OCI-LY7 (cell line): ENCODE data around the gene FOXRED1. TPM values are rescaled to one million over a fixed set of nuclear protein-coding genes. Genes with fewer than 3 reads are reported as not detected.

ENCODE experiments used
- BruUV-seq: library from RNA; stranded (reverse); fragments of 400-500 nt; replicated peaks from 2 replicates; lab custom pipeline; 2021; lab: Mats Ljungman, UMichigan
- CTCF ChIA-PET: fragments of 300-600 bp; sonication (Branson Sonifier 250); formaldehyde crosslinking; loops from one replicate; lab custom pipeline; 2022; ENCODE audit warnings: antibody characterized with exemption; ENCODE audit not compliant: unreplicated experiment; lab: Charles Lee
- POLR2A ChIA-PET: fragments of 300-600 bp; sonication (Branson Sonifier 250); formaldehyde crosslinking; loops from one replicate; lab custom pipeline; 2022; ENCODE audit warnings: antibody characterized with exemption; lab: Charles Lee
- DNase-seq: peaks from one replicate; pipeline ENCODE4 v3.0.0-alpha.2; 2015; ENCODE audit warnings: low spot score
- H2AFZ ChIP-seq: fragments of 200-600 bp; sonication (generic), shearing (Covaris generic); 2 replicates; pipeline ENCODE4 v1.6.1; 2014; ENCODE audit warnings: mild to moderate bottlenecking, antibody characterized with exemption, low read length, moderate library complexity
- H3K27ac ChIP-seq: fragments of 200-600 bp; sonication (generic); 2 replicates; pipeline ENCODE4 v1.5.1; 2014; ENCODE audit warnings: mixed run types, low read depth, mild to moderate bottlenecking, moderate library complexity, low read length, inconsistent platforms; ENCODE audit not compliant: poor library complexity, severe bottlenecking
- H3K36me3 ChIP-seq: fragments of 200-600 bp; sonication (generic); 2 replicates; pipeline ENCODE4 v1.6.1; 2014; ENCODE audit warnings: mild to moderate bottlenecking, antibody characterized with exemption, low read length, moderate library complexity, mixed read lengths; ENCODE audit not compliant: insufficient read depth
- H3K4me1 ChIP-seq: fragments of 200-600 bp; sonication (generic); 2 replicates; pipeline ENCODE4 v1.5.1; 2014; ENCODE audit warnings: mild to moderate bottlenecking, low read length; ENCODE audit not compliant: insufficient read depth, poor library complexity, severe bottlenecking
- H3K4me2 ChIP-seq: fragments of 200-600 bp; sonication (generic); 2 replicates; pipeline ENCODE4 v1.6.1; 2014; ENCODE audit warnings: mild to moderate bottlenecking, low read length
- H3K4me3 ChIP-seq: fragments of 200-600 bp; sonication (generic); 2 replicates; pipeline ENCODE4 v1.5.1; 2014; ENCODE audit warnings: mild to moderate bottlenecking, low read depth, low read length; ENCODE audit not compliant: poor library complexity, severe bottlenecking
- H3K79me2 ChIP-seq: fragments of 200-600 bp; sonication (generic); 2 replicates; pipeline ENCODE4 v1.6.1; 2016; ENCODE audit warnings: low read depth, mild to moderate bottlenecking, low read length, moderate library complexity, mixed read lengths; ENCODE audit not compliant: insufficient read depth
- H3K9me2 ChIP-seq: fragments of 200-600 bp; sonication (generic); 2 replicates; pipeline ENCODE4 v1.6.1; 2016; ENCODE audit warnings: mild to moderate bottlenecking, low read length, mixed read lengths; ENCODE audit not compliant: insufficient read depth
- H3K9me3 ChIP-seq: fragments of 200-600 bp; sonication (generic); 2 replicates; pipeline ENCODE4 v1.6.1; 2014; ENCODE audit warnings: mild to moderate bottlenecking, mixed run types, low read length, mixed read lengths
- H4K20me1 ChIP-seq: fragments of 200-600 bp; sonication (generic); 2 replicates; pipeline ENCODE4 v1.6.1; 2014; ENCODE audit warnings: mild to moderate bottlenecking, antibody characterized with exemption, low read length, moderate library complexity, mixed read lengths; ENCODE audit not compliant: insufficient read depth
- CTCF ChIP-seq: fragments of 200-600 bp; sonication (generic); conservative IDR thresholded peaks from 2 replicates; pipeline ENCODE4 v1.5.1; 2014; ENCODE audit warnings: mild to moderate bottlenecking, antibody characterized with exemption, low read length, moderate library complexity, mixed read lengths
- EZH2phosphoT487 ChIP-seq: fragments of 200-600 bp; sonication (generic); IDR thresholded peaks from 2 replicates; pipeline ENCODE4 v1.6.1; 2018; ENCODE audit warnings: low read depth, borderline replicate concordance, mild to moderate bottlenecking, mixed run types, antibody characterized with exemption, low read length, moderate library complexity, mixed read lengths
- intact Hi-C: fragments of 100-400 bp; cut with micrococcal nuclease; formaldehyde crosslinking; loops from one replicate; pipeline ENCODE4 v1.10.0; 2022; ENCODE audit not compliant: unreplicated experiment
- total RNA-seq, 2 experiments: library from RNA; depleted of rRNA in 1 of 2; stranded (reverse); fragments of >200 nt in 1 of 2; shearing (Covaris generic) in 1 of 2; gene quantifications; 2 replicates each; pipeline ENCODE4 v1.2.3, GENCODE V29; 2014 to 2022

The FOXRED1 gene
- total RNA-seq, 2 experiments from 2014 or later, result 42.5 to 62.4 TPM

- Histone ChIP-seq H3K4me3 (no peak overlapping the region), H3K79me2 (no peaks in the 10 kb centered on the region), H4K20me1 (no peaks in the 10 kb centered on the region), H3K27ac (no peak overlapping the region), H2AFZ (no peak overlapping the region), H3K4me1 (peaks cover 18% of the 10 kb centered on the region), H3K36me3 (peaks cover 12% of the 10 kb centered on the region), H3K9me2 (no peaks in the 10 kb centered on the region), H3K9me3 (no peaks in the 10 kb centered on the region), H3K4me2 (no peak overlapping the region)
- DNase-seq, result no peak
- ChIA-PET POLR2A (interaction anchor here (1.5 to 2.1 kb wide), 3 partner anchors 12 to 16 kb away, joined by 3 to 8 read pairs (median 4); partner anchors contain the start of gene DCPS), CTCF (no interaction called here)
- TF ChIP-seq CTCF (no peak), EZH2phosphoT487 (no peak)
- intact Hi-C loops, result no loop called here
- BruUV-seq, result no TSS peak
Measured at GRCh38 chr11:126288237-126288636, 19.3 kb downstream of the FOXRED1 start.

DNA sequence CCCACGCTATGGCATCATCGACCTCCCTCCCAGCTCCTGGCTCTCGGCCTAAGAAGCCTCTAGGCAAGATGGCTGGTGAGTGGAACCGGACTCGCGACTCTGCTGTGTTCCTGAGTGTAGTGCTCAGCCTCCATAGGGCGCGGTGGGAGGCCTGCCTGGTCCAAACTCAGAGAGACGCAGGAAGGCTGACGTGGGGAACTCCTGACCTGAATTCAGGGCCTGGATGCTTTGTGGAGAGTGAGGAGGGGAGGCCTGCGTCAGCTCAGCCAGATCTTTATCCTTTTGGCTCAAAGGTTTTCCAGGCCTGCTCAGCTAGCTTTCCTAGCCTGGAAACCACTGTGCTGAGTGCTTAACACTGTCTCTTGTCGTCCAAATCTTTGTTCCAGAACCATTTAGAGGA, 21.9 kb downstream of the FOXRED1 start:
- no peaks in the 10 kb centered on the region for H3K9me2 ChIP-seq
- no peaks in the 10 kb centered on the region for H3K79me2 ChIP-seq
- H3K4me3 ChIP-seq, result no peak overlapping the region
- no peak for TF ChIP-seq CTCF
- TF ChIP-seq EZH2phosphoT487, result no peak
- no peak overlapping the region for H2AFZ ChIP-seq
- no peak overlapping the region for H3K4me2 ChIP-seq
- ChIA-PET CTCF (interaction anchor here (0.9 kb wide), 1 partner anchor 9 kb away, joined by 3 read pairs; no protein-coding TSS in a partner anchor), POLR2A (no interaction called here)
- H3K36me3 ChIP-seq, result peaks cover 29% of the 10 kb centered on the region
- no peak for DNase-seq
- H3K4me1 ChIP-seq, result no peaks in the 10 kb centered on the region
- H4K20me1 ChIP-seq, result no peaks in the 10 kb centered on the region
- no peak overlapping the region for H3K27ac ChIP-seq
- H3K9me3 ChIP-seq, result no peaks in the 10 kb centered on the region
- intact Hi-C loops, result no loop called here
- no TSS peak for BruUV-seq

DNA sequence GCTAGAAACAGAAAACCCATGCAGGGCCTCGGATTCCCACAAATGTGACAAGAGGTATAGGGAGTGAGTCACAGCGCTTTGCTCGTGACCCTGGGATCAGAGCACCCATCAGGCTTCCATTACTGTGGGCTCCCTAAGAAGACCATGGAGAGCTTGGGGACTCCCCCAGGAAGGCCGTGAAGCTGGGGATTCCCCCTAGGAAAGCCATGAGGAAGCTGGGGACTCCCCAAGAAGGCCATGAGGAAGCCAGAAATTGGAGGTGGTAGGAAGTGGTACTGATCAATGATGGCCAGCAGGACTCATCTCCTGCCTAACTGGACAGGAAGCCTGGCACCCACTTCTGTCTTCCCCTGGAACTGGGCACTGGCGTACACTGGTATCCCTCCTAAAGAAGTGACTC, 24.8 kb downstream of the FOXRED1 start:
- Histone ChIP-seq H3K36me3 (peaks cover 40% of the 10 kb centered on the region), H3K4me3 (no peak overlapping the region), H2AFZ (no peak overlapping the region), H3K9me2 (no peaks in the 10 kb centered on the region), H3K9me3 (no peaks in the 10 kb centered on the region), H4K20me1 (no peaks in the 10 kb centered on the region), H3K4me1 (no peaks in the 10 kb centered on the region), H3K79me2 (no peaks in the 10 kb centered on the region), H3K4me2 (no peak overlapping the region), H3K27ac (no peak overlapping the region)
- intact Hi-C loops, result no loop called here
- ChIA-PET CTCF (no interaction called here), POLR2A (no interaction called here)
- no peak for DNase-seq
- TF ChIP-seq EZH2phosphoT487 (no peak), CTCF (no peak)
- BruUV-seq, result no TSS peak
